IgD-negative memory B cell (primary cell): ENCODE measurements around the gene PPP6R2. TPM values are rescaled to one million over a fixed set of nuclear protein-coding genes. Genes with fewer than 3 reads are reported as not detected.

Source experiments
- H3K27ac Mint-ChIP-seq, 3 donors: one replicate each; pipeline ENCODE4 v1.8.0; 2020 to 2022; ENCODE audit warnings: mild to moderate bottlenecking in 3 of 3, mixed read lengths in 3 of 3, moderate library complexity in 1 of 3
- H3K27me3 Mint-ChIP-seq: one replicate; pipeline ENCODE4 v1.8.0; 2021; ENCODE audit warnings: mixed read lengths
- H3K36me3 Mint-ChIP-seq: one replicate; pipeline ENCODE4 v1.8.0; 2020; ENCODE audit warnings: mild to moderate bottlenecking, mixed read lengths
- H3K4me1 Mint-ChIP-seq, 3 donors: one replicate each; pipeline ENCODE4 v1.8.0; 2020 to 2022; ENCODE audit warnings: mixed read lengths in 3 of 3, mild to moderate bottlenecking in 1 of 3
- H3K4me3 Mint-ChIP-seq, 4 donors: one replicate each; pipeline ENCODE4 v1.8.0; 2020 to 2022; ENCODE audit warnings: mild to moderate bottlenecking in 4 of 4, mixed read lengths in 4 of 4, moderate library complexity in 3 of 4
- H3K9me3 Mint-ChIP-seq, 3 donors: one replicate each; pipeline ENCODE4 v1.8.0; 2020 to 2021; ENCODE audit warnings: mixed read lengths in 3 of 3, mild to moderate bottlenecking in 1 of 3
- polyA plus RNA-seq: library from polyadenylated mRNA; unstranded; fragments of 300-500 nt; fragmentation: Illumina TruSeq; gene quantifications from one replicate; pipeline ENCODE4 v1.2.3, GENCODE V29; 2021

PPP6R2 gene, protein sequence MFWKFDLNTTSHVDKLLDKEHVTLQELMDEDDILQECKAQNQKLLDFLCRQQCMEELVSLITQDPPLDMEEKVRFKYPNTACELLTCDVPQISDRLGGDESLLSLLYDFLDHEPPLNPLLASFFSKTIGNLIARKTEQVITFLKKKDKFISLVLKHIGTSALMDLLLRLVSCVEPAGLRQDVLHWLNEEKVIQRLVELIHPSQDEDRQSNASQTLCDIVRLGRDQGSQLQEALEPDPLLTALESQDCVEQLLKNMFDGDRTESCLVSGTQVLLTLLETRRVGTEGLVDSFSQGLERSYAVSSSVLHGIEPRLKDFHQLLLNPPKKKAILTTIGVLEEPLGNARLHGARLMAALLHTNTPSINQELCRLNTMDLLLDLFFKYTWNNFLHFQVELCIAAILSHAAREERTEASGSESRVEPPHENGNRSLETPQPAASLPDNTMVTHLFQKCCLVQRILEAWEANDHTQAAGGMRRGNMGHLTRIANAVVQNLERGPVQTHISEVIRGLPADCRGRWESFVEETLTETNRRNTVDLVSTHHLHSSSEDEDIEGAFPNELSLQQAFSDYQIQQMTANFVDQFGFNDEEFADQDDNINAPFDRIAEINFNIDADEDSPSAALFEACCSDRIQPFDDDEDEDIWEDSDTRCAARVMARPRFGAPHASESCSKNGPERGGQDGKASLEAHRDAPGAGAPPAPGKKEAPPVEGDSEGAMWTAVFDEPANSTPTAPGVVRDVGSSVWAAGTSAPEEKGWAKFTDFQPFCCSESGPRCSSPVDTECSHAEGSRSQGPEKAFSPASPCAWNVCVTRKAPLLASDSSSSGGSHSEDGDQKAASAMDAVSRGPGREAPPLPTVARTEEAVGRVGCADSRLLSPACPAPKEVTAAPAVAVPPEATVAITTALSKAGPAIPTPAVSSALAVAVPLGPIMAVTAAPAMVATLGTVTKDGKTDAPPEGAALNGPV
- polyA plus RNA-seq: 27.0 TPM

DNA sequence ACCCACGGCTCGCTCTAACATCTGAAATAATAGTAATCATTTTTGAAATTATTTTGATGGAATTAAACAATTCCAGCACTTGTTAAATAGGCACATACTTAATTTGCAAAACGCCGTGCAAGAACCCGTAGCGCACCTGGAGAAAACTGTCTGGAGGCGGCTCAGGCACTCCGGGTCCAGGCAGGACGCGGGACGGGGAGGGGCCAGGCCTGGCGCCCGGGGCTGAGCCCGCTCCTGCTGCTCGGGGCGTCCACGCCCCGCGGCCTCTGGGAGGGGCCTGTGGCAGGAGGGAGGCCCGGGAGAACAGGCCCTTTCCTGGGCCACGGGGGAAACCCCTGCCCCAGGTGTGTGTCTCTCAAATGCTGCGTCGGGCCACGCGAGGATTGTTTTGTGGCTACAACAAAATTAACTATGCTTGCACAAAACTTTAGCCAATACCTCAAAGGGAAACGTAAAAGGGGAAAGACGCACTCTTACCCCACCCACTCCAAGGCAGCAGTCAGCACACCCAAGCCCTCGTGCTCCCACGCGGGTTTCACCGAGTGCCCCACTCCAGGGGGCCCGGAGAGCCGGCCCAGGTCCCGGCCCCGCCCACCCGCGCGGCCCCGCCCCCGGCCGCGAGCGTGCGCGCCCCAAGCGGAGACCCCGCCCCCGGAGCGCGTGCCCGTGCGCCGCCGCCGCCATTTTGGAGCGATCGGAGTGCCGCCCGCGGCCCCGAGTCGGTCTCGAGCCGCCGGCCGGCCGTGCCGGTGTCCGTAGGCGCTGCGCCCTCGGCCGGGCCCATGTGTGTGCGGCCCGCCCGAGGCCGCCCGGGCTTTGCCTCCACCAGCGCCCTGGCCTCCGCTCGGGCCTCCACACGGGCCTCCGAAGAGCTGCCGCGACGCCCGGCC is at the start of gene PPP6R2:
TSS of gene PPP6R2 (plus strand) at position 677 of the 890 bp plus-strand sequence. CDS start 50,582 bp downstream, outside the sequence.
- H3K27ac Mint-ChIP-seq: peak within 1 kb of the TSS; percentile 88 to 97 (median 90)
- no peaks in the 10 kb centered on the region for H3K36me3 Mint-ChIP-seq
- no peaks in the 10 kb centered on the region for H3K27me3 Mint-ChIP-seq
- H3K4me3 Mint-ChIP-seq: peak within 1 kb of the TSS; percentile 81 to 95 (median 92)
- peaks cover 1 to 11% (median 3%) of the 10 kb centered on the region in 3 donors for H3K4me1 Mint-ChIP-seq
- H3K9me3 Mint-ChIP-seq: no peaks in the 10 kb centered on the region

- H3K27me3 Mint-ChIP-seq: peaks cover 10% of the 10 kb centered on the region
- H3K4me3 Mint-ChIP-seq: peak overlapping the region in 3 of 4 donors; percentile 17 to 82 (median 39)
- peak overlapping the region in 2 of 3 donors; percentile 18 to 80 for H3K27ac Mint-ChIP-seq
- peaks cover 10 to 20% (median 15%) of the 10 kb centered on the region in 3 donors for H3K4me1 Mint-ChIP-seq
- no peaks in the 10 kb centered on the region for H3K9me3 Mint-ChIP-seq
- H3K36me3 Mint-ChIP-seq: no peaks in the 10 kb centered on the region
Observed at GRCh38 chr22:50293441-50294318, 49.4 kb upstream of the PPP6R2 start.

DNA sequence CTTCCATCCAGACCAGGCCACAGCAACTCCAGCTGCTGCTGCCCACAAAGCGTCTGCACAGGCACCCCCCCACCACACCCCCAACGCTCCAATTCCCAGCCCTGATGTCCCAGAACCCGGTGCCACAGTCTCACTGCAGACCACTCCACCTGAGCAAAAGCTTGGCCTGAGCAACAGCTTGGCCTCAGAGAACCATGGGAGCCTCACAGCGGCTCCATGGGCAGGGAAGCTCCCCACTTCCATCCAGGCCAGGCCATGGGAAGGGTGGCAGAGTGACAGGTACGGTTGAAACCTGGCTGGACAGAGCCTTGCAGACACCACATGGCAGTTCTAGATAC is 48.8 kb upstream of the PPP6R2 start:
- no peaks in the 10 kb centered on the region for H3K36me3 Mint-ChIP-seq
- H3K4me3 Mint-ChIP-seq: peak overlapping the region in 2 of 4 donors; percentile 17 to 82
- peaks cover 10% of the 10 kb centered on the region for H3K27me3 Mint-ChIP-seq
- H3K27ac Mint-ChIP-seq: peak overlapping the region in 2 of 3 donors; percentile 18 to 80
- peaks cover 10 to 20% (median 15%) of the 10 kb centered on the region in 3 donors for H3K4me1 Mint-ChIP-seq
- H3K9me3 Mint-ChIP-seq: no peaks in the 10 kb centered on the region

GRCh38 chr22:50296658-50297490 is 46.3 kb upstream of the PPP6R2 start:
- H3K27me3 Mint-ChIP-seq: peaks cover 14% of the 10 kb centered on the region

DNA sequence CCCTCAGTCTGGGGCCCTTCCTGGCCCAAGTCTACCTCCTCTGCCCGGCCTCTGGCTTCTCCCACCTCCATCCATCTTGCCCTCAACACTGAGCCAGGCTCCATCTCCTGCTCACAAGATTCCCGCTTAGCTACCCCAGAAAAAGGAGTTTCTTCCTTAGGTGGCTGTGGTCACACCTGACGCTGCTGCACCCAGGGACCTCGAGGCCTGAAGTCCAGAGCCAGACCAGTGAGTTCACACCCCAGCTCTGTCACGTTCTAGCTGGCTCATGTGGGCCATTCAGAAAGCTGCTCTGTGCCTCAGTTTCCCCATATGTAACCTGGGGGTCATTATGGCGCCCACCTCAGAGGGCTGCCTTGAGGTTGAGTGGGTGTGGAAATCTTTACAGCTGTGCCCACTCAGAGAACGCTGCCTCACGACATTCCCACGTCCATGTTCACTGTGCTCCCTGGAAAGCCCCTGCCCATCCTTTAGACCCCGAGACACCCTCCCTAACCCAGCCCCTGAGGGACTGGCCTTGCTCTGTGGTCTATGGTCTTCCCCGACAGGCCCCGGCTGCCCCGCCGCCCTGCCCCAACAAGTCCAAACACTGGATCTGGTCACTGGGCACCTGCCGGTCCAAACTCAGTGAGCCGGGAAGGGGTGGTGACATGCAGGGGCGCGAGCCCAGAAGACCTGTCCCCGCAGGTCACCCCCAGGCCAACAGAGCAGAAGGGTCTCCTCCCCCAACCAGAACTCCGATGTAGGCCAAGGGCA is 45.4 kb upstream of the PPP6R2 start:
- no peaks in the 10 kb centered on the region for H3K36me3 Mint-ChIP-seq
- no peak overlapping the region for H3K27ac Mint-ChIP-seq
- peak overlapping the region in 1 of 4 donors; percentile 72 for H3K4me3 Mint-ChIP-seq
- peaks cover 8% of the 10 kb centered on the region for H3K27me3 Mint-ChIP-seq
- no peaks in the 10 kb centered on the region for H3K9me3 Mint-ChIP-seq
- peaks cover 7 to 18% (median 14%) of the 10 kb centered on the region in 3 donors for H3K4me1 Mint-ChIP-seq

More at GRCh38 chr22:50296658-50297490, 46.3 kb upstream of the PPP6R2 start:
- peak overlapping the region in 1 of 4 donors; percentile 72 for H3K4me3 Mint-ChIP-seq
- no peak overlapping the region for H3K27ac Mint-ChIP-seq
- peaks cover 14 to 19% (median 18%) of the 10 kb centered on the region in 3 donors for H3K4me1 Mint-ChIP-seq
- no peaks in the 10 kb centered on the region for H3K36me3 Mint-ChIP-seq
- H3K9me3 Mint-ChIP-seq: no peaks in the 10 kb centered on the region

GRCh38 chr22:50298266-50298637 is 44.9 kb upstream of the PPP6R2 start:
- peaks cover 4% of the 10 kb centered on the region for H3K27me3 Mint-ChIP-seq
- no peak overlapping the region for H3K27ac Mint-ChIP-seq
- H3K36me3 Mint-ChIP-seq: no peaks in the 10 kb centered on the region
- no peak overlapping the region for H3K4me3 Mint-ChIP-seq
- peaks cover 5 to 21% (median 15%) of the 10 kb centered on the region in 3 donors for H3K4me1 Mint-ChIP-seq
- no peaks in the 10 kb centered on the region for H3K9me3 Mint-ChIP-seq

DNA sequence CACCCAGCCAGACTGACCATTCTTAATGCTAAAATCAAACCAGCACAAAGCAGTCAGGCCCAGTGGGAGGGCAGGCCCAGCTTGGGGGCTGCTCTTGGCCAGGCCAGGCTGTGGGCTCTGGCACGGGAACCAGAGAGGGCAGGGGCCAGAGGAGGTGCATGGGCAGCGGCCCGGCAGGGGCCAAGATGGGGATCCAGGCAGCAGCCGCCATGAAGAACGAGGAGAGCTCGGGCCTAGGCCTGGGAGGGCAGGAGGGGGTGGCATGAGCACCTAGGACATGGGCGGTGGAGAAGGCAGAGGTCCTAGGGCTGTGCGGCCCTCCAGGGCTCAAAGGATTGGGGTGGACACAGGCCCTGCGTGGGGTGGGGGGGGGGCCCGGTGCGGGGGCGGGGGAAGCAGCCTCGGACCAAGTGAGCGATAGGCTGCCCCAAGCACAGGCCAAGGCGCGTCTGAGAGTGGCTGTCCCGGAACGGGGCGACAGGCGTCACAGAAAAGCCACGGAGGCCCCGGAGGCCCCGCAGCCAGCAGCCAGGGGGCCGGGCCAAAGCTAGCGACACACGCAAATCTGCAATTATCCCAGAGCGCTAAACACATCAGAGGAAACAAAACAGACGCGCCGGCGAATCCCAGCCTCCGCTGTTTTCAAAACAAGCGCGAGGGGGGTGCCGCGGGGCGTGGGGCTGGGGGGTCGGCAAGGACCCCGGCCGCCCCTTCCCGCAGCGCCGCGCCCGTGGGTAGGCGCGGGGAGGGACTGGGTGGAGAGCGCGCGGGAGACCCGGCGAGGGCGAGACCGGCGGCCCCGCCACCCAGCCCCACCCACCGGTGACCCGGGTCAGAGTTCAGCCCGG is 44.0 kb upstream of the PPP6R2 start:
- H3K36me3 Mint-ChIP-seq: no peaks in the 10 kb centered on the region
- H3K27ac Mint-ChIP-seq: no peak overlapping the region
- H3K9me3 Mint-ChIP-seq: no peaks in the 10 kb centered on the region
- H3K4me3 Mint-ChIP-seq: peak overlapping the region in 1 of 4 donors; percentile 49
- H3K27me3 Mint-ChIP-seq: peaks cover 4% of the 10 kb centered on the region
- H3K4me1 Mint-ChIP-seq: peaks cover 7 to 25% (median 17%) of the 10 kb centered on the region in 3 donors

DNA sequence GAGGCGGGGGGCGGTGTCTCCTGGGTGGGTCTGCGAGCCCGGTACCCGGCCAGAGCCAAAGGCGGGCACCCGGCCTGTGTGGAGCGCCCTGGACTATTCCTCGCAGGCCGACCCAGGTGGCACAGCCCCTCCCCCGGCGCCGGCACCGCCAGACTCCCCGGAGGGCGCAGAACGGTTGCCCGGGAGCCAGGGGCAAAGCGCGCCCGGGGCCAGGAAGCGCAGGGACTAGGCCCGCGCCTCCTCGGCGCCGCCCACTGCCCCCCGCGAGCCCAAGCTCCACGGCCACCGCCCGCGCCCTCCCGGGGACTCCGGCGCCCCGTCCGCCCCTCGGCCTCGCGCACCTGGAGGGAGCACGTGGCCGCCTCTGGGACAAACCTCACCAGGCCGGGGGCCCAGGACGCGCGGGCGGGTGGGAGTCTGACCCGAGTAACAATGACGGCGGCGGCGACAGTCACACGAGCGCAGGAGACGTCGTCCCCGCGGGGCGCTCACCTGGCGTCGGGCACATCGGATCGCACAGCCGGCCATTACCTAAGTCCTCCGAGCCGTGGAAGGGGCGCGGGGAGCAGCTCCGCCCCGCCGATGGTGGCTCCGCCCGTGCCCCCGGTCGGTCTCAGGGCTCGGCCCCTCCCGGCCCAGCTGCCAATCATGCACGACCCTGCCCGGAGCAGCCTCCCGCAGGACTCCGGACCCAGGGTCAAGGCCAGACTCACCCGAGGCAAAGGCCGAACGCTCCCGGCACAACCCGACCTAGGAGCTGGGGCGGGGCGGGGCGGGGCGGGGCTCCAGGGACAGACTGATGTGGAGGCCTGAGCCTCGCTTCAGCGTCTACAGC is 43.1 kb upstream of the PPP6R2 start:
- H3K27me3 Mint-ChIP-seq: peaks cover 4% of the 10 kb centered on the region
- peaks cover 10 to 32% (median 24%) of the 10 kb centered on the region in 3 donors for H3K4me1 Mint-ChIP-seq
- H3K9me3 Mint-ChIP-seq: no peaks in the 10 kb centered on the region
- H3K4me3 Mint-ChIP-seq: no peak overlapping the region
- H3K27ac Mint-ChIP-seq: no peak overlapping the region
- H3K36me3 Mint-ChIP-seq: no peaks in the 10 kb centered on the region

DNA sequence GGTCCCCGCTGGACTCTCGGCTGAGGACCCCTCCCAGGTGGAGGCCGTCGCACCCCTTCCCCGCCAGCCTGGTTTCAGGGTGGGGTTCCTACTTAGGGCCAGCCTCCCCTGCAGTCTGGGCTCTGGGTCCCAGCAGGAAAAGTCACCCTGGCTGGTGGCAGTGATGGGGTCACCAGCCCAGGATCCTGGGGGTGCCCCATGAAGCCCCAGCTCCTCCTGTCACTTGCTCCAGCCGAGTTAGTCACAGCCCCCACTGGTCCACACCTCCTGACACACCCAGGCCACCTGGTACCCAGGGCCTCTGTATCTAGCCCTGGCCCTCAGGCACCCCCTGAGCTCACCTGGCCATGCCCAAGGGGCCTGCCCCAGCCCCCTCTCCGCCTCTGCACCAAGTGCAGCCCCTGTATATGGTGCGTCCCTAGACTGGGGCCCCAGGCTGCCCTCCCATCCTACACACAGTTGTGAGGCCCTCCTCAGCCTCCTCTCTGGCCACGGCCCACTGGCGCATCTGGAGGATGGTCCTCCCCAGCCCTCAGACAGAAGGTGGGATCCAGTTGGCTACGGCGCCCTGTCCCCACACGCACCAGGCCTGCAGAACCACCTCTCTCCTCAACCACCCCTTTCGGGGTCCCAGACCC is 42.4 kb upstream of the PPP6R2 start:
- peaks cover 10 to 32% (median 25%) of the 10 kb centered on the region in 3 donors for H3K4me1 Mint-ChIP-seq
- H3K36me3 Mint-ChIP-seq: no peaks in the 10 kb centered on the region
- H3K27ac Mint-ChIP-seq: peak overlapping the region in 1 of 3 donors; percentile 28
- H3K4me3 Mint-ChIP-seq: peak overlapping the region in 1 of 4 donors; percentile 79
- no peaks in the 10 kb centered on the region for H3K9me3 Mint-ChIP-seq
- peaks cover 5% of the 10 kb centered on the region for H3K27me3 Mint-ChIP-seq

DNA sequence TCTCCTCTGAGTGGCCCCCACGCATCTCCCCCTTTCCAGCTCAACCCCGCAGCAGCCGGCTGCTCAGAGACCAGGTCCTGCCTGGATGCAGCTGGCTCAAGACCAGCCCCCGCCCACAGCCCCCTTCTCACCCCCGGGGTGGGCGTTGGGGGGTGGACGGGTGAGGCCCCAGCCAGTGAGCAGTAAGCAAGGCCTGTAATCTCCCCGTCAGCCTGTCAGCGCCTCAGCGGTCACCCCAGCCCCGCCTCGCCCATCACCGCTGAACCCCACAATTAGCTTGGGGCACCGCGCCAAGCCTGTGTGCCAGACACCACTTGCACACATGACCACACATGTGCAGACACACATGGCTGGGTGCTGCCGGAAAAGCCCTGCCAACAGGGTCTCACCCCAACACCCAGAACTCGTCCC is 41.5 kb upstream of the PPP6R2 start:
- Mint-ChIP-seq H3K9me3 (no peaks in the 10 kb centered on the region), H3K27ac (peak overlapping the region in 1 of 3 donors; percentile 52), H3K27me3 (peaks cover 11% of the 10 kb centered on the region), H3K36me3 (no peaks in the 10 kb centered on the region), H3K4me1 (peaks cover 17 to 37% (median 31%) of the 10 kb centered on the region in 3 donors), H3K4me3 (peak overlapping the region; percentile 28 to 82 (median 64))
